NCI-H1694 treated with DMSO at 0.1 percent for 48 hours (cell line): ENCODE measurements around the gene RPS10.

ENCODE experiments used
- DNase-seq: peaks from one replicate; lab custom pipeline; 2025; lab: John Stamatoyannopoulos, UW

RPS10 gene

GRCh38 chr6:34370361-34370760 lies 55.5 kb downstream of the RPS10 start:
- no peak for DNase-seq

GRCh38 chr6:34369385-34369784 lies 56.5 kb downstream of the RPS10 start:
- DNase-seq, result no peak
